DND-41 (cell line): Measurements from ENCODE around the gene CDC16.

Experiments used
- ATAC-seq: fragments of 200-7000 bp; cut with Tn5 transposase; 3 replicates; pipeline ENCODE4 v1.9.1; 2021; ENCODE audit warnings: low read depth; ENCODE audit not compliant: insufficient read depth
- DNase-seq: peaks from one replicate; pipeline ENCODE4 v3.0.0-alpha.2; 2020
- H2AFZ ChIP-seq: 2 replicates; pipeline ENCODE4 v1.6.0; 2012; ENCODE audit warnings: low read depth, low read length
- H3K27ac ChIP-seq: 2 replicates; pipeline ENCODE4 v1.5.1; 2012; ENCODE audit warnings: low read length, inconsistent platforms
- H3K27me3 ChIP-seq: fragments of 200-600 bp; sonication (generic); 2 replicates; pipeline ENCODE4 v1.6.0; 2012; ENCODE audit warnings: low read length, mild to moderate bottlenecking, inconsistent platforms; ENCODE audit not compliant: insufficient read depth, poor library complexity
- H3K36me3 ChIP-seq: 2 replicates; pipeline ENCODE4 v1.5.1; 2012; ENCODE audit warnings: low read length, inconsistent platforms; ENCODE audit not compliant: insufficient read depth
- H3K4me1 ChIP-seq: 2 replicates; pipeline ENCODE4 v1.5.1; 2012; ENCODE audit warnings: mild to moderate bottlenecking, low read length; ENCODE audit not compliant: insufficient read depth
- H3K4me2 ChIP-seq: 2 replicates; pipeline ENCODE4 v1.6.0; 2012; ENCODE audit warnings: mild to moderate bottlenecking, moderate library complexity, low read length, inconsistent platforms; ENCODE audit not compliant: insufficient read depth
- H3K4me3 ChIP-seq, 2 experiments: fragments of 200-600 bp in 1 of 2; shearing (Covaris generic) in 1 of 2; 2 replicates each; pipeline ENCODE4 v1.5.1; 2012 to 2016; ENCODE audit warnings: inconsistent platforms in 2 of 2, low read length in 2 of 2, mild to moderate bottlenecking in 2 of 2, low read depth in 1 of 2, moderate library complexity in 1 of 2
- H3K79me2 ChIP-seq: 2 replicates; pipeline ENCODE4 v1.6.0; 2012; ENCODE audit warnings: low read length, inconsistent platforms; ENCODE audit not compliant: insufficient read depth
- H3K9ac ChIP-seq: 2 replicates; pipeline ENCODE4 v1.6.0; 2012; ENCODE audit warnings: low read depth, mild to moderate bottlenecking, inconsistent platforms, low read length, moderate library complexity
- H3K9me3 ChIP-seq: 2 replicates; pipeline ENCODE4 v1.5.1; 2012; ENCODE audit warnings: low read length, moderate library complexity, mild to moderate bottlenecking, inconsistent platforms; ENCODE audit not compliant: insufficient read depth, severe bottlenecking
- H4K20me1 ChIP-seq: 2 replicates; pipeline ENCODE4 v1.6.0; 2012; ENCODE audit warnings: low read length; ENCODE audit not compliant: insufficient read depth
- EZH2 ChIP-seq: IDR thresholded peaks from 3 replicates; pipeline ENCODE4 v1.6.1; 2012; ENCODE audit warnings: borderline replicate concordance, low read depth, mild to moderate bottlenecking, moderate library complexity, low read length, inconsistent platforms; ENCODE audit not compliant: severe bottlenecking
- TF ChIP-seq, protein P1 (sequence below): IDR thresholded peaks from 2 replicates; pipeline ENCODE4 v1.5.1; 2012; ENCODE audit warnings: borderline replicate concordance, low read length, moderate library complexity, mild to moderate bottlenecking; ENCODE audit not compliant: poor library complexity, severe bottlenecking; ENCODE audit errors: extremely low read depth

CDC16 gene

DNA sequence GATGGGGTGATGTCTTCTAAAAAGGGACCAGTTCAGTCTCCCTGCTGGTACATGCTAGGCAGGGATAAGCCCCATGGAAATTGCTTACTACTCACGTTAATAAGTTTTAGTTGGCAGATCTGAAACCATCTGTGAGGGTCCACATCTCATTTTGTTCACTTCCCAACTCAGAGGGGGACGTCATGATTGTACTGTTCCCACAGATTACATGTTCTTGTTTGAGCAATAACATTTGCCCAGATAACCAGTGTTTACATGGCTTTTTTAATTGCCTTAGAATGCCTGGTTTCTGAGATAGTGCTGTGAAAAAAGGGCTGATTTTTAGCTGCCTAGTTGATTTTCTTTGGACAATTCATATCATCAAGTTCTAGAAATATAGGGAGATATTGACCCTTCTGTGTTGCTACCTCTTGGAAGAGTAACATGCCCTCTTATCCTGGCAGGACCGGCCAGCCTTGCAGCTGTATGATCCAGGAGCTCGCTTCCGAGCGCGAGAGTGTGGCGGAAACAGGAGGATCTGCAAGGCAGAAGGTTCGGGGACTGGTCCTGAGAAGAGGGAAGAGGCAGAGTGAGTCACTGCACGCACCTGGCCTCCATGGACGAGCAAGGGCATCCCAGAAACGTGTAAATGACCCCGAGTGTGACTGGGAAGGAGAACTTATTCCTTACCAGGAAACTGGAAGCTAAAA is 69.8 kb downstream of the CDC16 start:
- Histone ChIP-seq H3K9me3 (no peaks in the 10 kb centered on the region), H3K9ac (no peak overlapping the region), H3K4me1 (no peaks in the 10 kb centered on the region), H3K79me2 (no peaks in the 10 kb centered on the region), H3K4me3 (no peak overlapping the region), H3K36me3 (peaks cover 55% of the 10 kb centered on the region), H3K27me3 (no peaks in the 10 kb centered on the region), H3K4me2 (no peak overlapping the region), H4K20me1 (no peaks in the 10 kb centered on the region), H3K27ac (no peak overlapping the region), H2AFZ (no peak overlapping the region)
- no peak for TF ChIP-seq EZH2
- TF ChIP-seq, protein P1, sequence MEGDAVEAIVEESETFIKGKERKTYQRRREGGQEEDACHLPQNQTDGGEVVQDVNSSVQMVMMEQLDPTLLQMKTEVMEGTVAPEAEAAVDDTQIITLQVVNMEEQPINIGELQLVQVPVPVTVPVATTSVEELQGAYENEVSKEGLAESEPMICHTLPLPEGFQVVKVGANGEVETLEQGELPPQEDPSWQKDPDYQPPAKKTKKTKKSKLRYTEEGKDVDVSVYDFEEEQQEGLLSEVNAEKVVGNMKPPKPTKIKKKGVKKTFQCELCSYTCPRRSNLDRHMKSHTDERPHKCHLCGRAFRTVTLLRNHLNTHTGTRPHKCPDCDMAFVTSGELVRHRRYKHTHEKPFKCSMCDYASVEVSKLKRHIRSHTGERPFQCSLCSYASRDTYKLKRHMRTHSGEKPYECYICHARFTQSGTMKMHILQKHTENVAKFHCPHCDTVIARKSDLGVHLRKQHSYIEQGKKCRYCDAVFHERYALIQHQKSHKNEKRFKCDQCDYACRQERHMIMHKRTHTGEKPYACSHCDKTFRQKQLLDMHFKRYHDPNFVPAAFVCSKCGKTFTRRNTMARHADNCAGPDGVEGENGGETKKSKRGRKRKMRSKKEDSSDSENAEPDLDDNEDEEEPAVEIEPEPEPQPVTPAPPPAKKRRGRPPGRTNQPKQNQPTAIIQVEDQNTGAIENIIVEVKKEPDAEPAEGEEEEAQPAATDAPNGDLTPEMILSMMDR: no peak
- DNase-seq (no peak), ATAC-seq (no peak)

- DNase-seq: no peak
- Histone ChIP-seq H2AFZ (no peak overlapping the region), H3K79me2 (peaks cover 8% of the 10 kb centered on the region), H3K9me3 (no peaks in the 10 kb centered on the region), H3K36me3 (peaks cover 19% of the 10 kb centered on the region), H3K4me1 (peaks cover 14% of the 10 kb centered on the region), H3K4me2 (no peak overlapping the region), H3K27me3 (no peaks in the 10 kb centered on the region), H3K27ac (no peak overlapping the region), H3K4me3 (no peak overlapping the region), H3K9ac (no peak overlapping the region), H4K20me1 (no peaks in the 10 kb centered on the region)
- no peak for ATAC-seq
- TF ChIP-seq, protein P1: no peak
- TF ChIP-seq EZH2: no peak
These were observed 74.4 kb downstream of the CDC16 start for GRCh38 chr13:114309086-114309485.

DNA sequence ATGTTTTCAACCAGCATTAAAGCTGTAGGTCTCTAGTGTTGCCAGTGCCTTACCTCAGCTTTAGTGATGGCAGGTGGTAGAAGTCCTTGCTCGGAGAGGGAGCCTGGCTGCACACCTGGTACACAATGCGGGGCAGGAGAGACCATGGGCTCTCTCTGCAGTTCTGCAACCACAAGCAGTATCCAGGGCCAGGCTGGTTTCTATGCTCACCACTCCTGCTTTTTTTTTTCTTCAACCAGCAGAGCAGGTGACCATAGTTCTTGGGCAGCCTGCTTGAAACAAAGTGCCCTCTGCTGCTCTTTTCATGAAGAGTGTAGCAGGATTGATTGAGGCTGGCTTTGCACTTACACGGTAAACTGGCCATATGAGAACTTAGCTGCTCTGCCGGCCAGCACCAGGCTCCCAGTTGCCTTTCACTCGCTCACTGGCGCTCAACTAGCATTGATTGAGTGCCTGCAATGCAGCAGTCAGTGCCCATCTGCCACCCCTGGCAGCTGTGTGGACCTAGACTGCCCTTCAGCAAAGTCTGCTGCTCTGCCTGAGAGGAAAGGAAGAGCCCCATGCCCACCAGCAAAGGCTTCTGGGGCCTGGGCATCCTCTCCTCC is 75.2 kb downstream of the CDC16 start:
- H3K27me3 ChIP-seq: no peaks in the 10 kb centered on the region
- no peak overlapping the region for H3K4me2 ChIP-seq
- DNase-seq: no peak
- TF ChIP-seq EZH2: no peak
- TF ChIP-seq, protein P1: no peak
- H4K20me1 ChIP-seq: 0 out of 2 replicates have a peak, but pooled peaks cover 1% of the 10 kb centered on the region
- no peak overlapping the region for H3K9ac ChIP-seq
- ATAC-seq: no peak
- no peaks in the 10 kb centered on the region for H3K9me3 ChIP-seq
- H3K36me3 ChIP-seq: peaks cover 12% of the 10 kb centered on the region
- no peak overlapping the region for H3K4me3 ChIP-seq
- no peak overlapping the region for H3K27ac ChIP-seq
- H3K4me1 ChIP-seq: peaks cover 16% of the 10 kb centered on the region
- no peak overlapping the region for H2AFZ ChIP-seq
- peaks cover 15% of the 10 kb centered on the region for H3K79me2 ChIP-seq
